Liver (tissue), 3 donors: ENCODE data around the gene SLC66A2.

ENCODE experiments used
- FOXA1 ChIP-seq: IDR thresholded peaks from 2 replicates; pipeline ENCODE4 v1.6.1; 2016; ENCODE audit warnings: antibody characterized with exemption
- GABPA ChIP-seq, 2 donors: IDR thresholded peaks in 1 of 2; conservative IDR thresholded peaks in 1 of 2; 2 replicates each; pipeline ENCODE4 v1.6.1; 2016; ENCODE audit warnings: antibody characterized with exemption in 2 of 2, mild to moderate bottlenecking in 1 of 2, moderate library complexity in 1 of 2
- JUND ChIP-seq, 2 donors: IDR thresholded peaks; 2 replicates each; pipeline ENCODE4 v1.6.1; 2016; ENCODE audit warnings: antibody characterized with exemption in 2 of 2
- RAD21 ChIP-seq, 2 donors: IDR thresholded peaks; 2 replicates each; pipeline ENCODE4 v1.6.1; 2016; ENCODE audit warnings: antibody characterized with exemption in 2 of 2, mild to moderate bottlenecking in 2 of 2
- TAF1 ChIP-seq: conservative IDR thresholded peaks from 2 replicates; pipeline ENCODE4 v1.6.1; 2016; ENCODE audit warnings: antibody characterized with exemption, mild to moderate bottlenecking
- YY1 ChIP-seq: IDR thresholded peaks from 2 replicates; pipeline ENCODE4 v1.6.1; 2016; ENCODE audit warnings: antibody characterized with exemption, mild to moderate bottlenecking
- TF ChIP-seq, protein P1 (sequence below): fragments of 150-350 bp; IDR thresholded peaks from 2 replicates; pipeline ENCODE4 v1.5.1; 2017; ENCODE audit warnings: improper control_type of control experiment, low read depth, low read length; ENCODE audit not compliant: missing input control
- TF ChIP-seq, protein P2 (sequence below): IDR thresholded peaks from 2 replicates; pipeline ENCODE4 v1.6.1; 2016; ENCODE audit warnings: antibody characterized with exemption
- TF ChIP-seq, protein P3 (sequence below): IDR thresholded peaks from 2 replicates; pipeline ENCODE4 v1.6.1; 2016; ENCODE audit warnings: antibody characterized with exemption, mild to moderate bottlenecking
- TF ChIP-seq, protein P4 (sequence below): IDR thresholded peaks from 2 replicates; pipeline ENCODE4 v1.6.1; 2016; ENCODE audit warnings: antibody characterized with exemption
- donor health status: healthy.
- donor health status: healthy.

DNA sequence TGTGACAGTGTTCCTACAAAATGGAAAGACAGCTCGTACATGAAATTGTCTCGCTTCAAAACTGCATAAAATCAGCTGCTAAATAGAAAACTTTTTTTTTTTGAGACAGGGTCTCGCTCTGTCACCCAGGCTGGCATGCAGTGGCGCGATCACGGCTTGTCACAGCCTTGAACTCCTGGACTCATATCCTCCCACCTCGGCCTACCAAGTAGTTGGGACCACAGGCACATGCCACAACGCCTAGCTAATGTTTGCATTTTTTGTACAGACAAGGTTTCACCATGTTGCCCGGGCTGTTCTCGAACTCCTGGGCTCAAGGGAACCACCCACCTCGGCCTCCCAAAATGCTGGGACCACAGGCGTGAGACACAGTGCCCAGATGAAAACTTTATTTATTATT, 33.7 kb upstream of the SLC66A2 start:
- no peak for TF ChIP-seq FOXA1
- no peak for TF ChIP-seq JUND (IDR thresholded peaks at IDR 0.05)
- TF ChIP-seq, protein P1, sequence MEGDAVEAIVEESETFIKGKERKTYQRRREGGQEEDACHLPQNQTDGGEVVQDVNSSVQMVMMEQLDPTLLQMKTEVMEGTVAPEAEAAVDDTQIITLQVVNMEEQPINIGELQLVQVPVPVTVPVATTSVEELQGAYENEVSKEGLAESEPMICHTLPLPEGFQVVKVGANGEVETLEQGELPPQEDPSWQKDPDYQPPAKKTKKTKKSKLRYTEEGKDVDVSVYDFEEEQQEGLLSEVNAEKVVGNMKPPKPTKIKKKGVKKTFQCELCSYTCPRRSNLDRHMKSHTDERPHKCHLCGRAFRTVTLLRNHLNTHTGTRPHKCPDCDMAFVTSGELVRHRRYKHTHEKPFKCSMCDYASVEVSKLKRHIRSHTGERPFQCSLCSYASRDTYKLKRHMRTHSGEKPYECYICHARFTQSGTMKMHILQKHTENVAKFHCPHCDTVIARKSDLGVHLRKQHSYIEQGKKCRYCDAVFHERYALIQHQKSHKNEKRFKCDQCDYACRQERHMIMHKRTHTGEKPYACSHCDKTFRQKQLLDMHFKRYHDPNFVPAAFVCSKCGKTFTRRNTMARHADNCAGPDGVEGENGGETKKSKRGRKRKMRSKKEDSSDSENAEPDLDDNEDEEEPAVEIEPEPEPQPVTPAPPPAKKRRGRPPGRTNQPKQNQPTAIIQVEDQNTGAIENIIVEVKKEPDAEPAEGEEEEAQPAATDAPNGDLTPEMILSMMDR: no peak
- TF ChIP-seq YY1: no peak
- TF ChIP-seq, protein P2, sequence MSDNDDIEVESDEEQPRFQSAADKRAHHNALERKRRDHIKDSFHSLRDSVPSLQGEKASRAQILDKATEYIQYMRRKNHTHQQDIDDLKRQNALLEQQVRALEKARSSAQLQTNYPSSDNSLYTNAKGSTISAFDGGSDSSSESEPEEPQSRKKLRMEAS: no peak
- TF ChIP-seq TAF1: no peak
- no peak for TF ChIP-seq GABPA (IDR thresholded peaks at IDR 0.05 in 1 of 2, conservative IDR thresholded peaks at IDR 0.05 in 1 of 2)
- TF ChIP-seq, protein P3, sequence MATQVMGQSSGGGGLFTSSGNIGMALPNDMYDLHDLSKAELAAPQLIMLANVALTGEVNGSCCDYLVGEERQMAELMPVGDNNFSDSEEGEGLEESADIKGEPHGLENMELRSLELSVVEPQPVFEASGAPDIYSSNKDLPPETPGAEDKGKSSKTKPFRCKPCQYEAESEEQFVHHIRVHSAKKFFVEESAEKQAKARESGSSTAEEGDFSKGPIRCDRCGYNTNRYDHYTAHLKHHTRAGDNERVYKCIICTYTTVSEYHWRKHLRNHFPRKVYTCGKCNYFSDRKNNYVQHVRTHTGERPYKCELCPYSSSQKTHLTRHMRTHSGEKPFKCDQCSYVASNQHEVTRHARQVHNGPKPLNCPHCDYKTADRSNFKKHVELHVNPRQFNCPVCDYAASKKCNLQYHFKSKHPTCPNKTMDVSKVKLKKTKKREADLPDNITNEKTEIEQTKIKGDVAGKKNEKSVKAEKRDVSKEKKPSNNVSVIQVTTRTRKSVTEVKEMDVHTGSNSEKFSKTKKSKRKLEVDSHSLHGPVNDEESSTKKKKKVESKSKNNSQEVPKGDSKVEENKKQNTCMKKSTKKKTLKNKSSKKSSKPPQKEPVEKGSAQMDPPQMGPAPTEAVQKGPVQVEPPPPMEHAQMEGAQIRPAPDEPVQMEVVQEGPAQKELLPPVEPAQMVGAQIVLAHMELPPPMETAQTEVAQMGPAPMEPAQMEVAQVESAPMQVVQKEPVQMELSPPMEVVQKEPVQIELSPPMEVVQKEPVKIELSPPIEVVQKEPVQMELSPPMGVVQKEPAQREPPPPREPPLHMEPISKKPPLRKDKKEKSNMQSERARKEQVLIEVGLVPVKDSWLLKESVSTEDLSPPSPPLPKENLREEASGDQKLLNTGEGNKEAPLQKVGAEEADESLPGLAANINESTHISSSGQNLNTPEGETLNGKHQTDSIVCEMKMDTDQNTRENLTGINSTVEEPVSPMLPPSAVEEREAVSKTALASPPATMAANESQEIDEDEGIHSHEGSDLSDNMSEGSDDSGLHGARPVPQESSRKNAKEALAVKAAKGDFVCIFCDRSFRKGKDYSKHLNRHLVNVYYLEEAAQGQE: no peak
- TF ChIP-seq, protein P4, sequence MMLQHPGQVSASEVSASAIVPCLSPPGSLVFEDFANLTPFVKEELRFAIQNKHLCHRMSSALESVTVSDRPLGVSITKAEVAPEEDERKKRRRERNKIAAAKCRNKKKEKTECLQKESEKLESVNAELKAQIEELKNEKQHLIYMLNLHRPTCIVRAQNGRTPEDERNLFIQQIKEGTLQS: no peak
- no peak for TF ChIP-seq RAD21 (IDR thresholded peaks at IDR 0.05)
